GM18508 (cell line): Measurements from ENCODE around the gene SSPN.

ENCODE experiments used
- ATAC-seq: cut with Tn5 transposase; IDR thresholded peaks from one replicate; pipeline ENCODE4 v1.9.1; 2021; ENCODE audit warnings: moderate number of reproducible peaks; ENCODE audit not compliant: insufficient read depth, unreplicated experiment

The SSPN gene

GRCh38 chr12:26185532-26186320 is 9.6 kb upstream of the SSPN start:
- ATAC-seq: no peak

- ATAC-seq: no peak
These were observed 8.2 kb upstream of the SSPN start for GRCh38 chr12:26187014-26187798.

DNA sequence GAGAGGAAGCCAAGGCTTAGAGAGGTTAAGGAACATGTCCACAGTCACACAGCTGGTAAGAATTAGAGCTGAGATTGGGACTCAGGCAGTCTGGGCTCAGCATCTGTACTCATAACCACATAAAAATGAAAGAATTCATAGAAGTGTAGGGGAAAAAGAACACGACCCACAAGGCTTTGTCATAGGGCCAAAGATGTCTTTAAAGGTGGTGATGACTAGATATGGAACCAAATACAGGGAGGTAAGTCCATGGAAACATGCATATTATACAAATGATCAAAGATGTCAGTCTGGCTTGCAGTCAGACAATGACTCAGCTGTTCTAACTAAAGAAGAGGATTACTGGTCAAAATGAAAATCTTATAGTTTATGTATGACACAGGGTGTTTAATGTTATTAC is 7.2 kb upstream of the SSPN start:
- ATAC-seq: no peak

- ATAC-seq: no peak
These were observed 6.7 kb upstream of the SSPN start for GRCh38 chr12:26188641-26189040.

- ATAC-seq: no peak
These were observed 3.2 kb upstream of the SSPN start for GRCh38 chr12:26192142-26192541.

- ATAC-seq: no peak
These were observed 1.8 kb upstream of the SSPN start for GRCh38 chr12:26193539-26193938.

DNA sequence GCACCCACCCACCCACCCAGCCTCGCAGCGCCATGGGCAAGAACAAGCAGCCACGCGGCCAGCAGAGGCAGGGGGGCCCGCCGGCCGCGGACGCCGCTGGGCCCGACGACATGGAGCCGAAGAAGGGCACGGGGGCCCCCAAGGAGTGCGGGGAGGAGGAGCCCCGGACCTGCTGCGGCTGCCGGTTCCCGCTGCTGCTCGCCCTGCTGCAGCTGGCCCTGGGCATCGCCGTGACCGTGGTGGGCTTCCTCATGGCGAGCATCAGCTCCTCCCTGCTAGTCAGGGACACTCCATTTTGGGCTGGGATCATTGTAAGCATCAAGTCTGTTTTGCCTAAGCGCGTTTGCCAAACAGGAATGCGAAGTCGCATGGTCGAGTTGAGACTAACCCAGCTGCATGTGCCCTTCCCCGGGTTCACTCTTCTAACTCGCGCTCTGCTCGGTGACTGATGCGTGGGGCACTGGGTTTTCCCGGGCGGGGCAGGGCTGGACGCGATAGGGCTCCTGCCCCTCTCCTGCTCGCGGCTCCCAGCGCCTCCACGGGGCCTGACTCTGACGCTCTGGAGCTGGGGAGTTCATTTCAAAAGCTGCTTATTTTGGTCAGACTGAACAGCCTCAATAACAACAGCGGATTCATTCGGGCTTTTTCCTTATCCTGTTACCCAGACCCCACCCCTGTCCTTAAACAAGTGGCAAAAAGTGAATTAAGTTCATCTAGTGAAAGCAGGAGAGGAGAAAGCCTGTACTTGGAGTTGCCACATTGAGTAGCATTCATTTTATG is 458 bp downstream of the SSPN start:
- ATAC-seq: no peak

GRCh38 chr12:26196421-26196716 is 996 bp downstream of the SSPN start:
- no peak for ATAC-seq

DNA sequence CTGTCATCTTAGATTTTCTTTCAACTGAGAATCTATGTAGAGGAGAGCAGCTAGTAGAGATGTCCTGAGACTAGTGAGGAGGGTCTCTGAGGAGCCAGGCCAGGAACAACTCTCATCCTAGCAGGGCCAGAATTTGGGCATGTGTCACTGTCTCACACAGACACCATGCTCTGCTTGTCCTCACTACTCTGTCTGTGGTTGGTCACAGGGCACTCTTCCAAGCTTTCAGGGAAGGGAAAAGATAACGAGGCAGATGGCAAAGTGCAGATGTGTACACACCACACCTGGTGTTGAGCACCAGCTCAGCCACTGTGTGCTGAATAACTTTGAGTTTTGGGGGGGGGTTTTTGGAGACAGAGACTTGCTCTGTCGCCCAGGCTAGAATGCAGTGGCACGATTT is 2.5 kb downstream of the SSPN start:
- no peak for ATAC-seq

- ATAC-seq: no peak
These were observed 3.4 kb downstream of the SSPN start for GRCh38 chr12:26198742-26199141.

DNA sequence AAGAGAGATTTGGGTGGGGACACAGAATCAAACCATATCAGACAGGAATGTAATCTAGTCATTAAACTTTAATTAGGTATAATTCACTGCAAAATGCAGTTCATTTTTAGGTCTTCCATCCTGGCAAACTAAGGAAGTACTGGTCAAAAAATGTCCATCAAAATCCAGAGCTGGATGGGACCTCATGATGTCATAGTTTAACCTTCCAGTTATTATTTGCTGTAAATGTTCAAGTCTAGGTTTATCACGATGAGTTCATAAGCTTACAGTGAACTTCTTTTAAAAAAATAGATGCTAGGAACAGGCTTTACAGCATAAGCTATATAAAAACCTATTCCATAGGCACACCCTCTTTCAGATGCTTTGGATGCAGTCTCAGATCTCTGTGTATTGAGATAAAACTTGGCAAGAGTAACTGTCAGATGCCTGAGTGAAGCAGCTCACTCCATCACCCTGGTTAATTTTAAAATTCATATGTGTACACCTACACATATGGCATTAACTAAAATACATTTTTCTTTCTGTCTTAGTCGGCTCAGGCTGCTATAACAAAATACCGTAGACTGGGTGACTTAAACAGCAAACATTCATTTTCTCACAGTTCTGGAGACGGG is 7.9 kb downstream of the SSPN start:
- no peak for ATAC-seq

DNA sequence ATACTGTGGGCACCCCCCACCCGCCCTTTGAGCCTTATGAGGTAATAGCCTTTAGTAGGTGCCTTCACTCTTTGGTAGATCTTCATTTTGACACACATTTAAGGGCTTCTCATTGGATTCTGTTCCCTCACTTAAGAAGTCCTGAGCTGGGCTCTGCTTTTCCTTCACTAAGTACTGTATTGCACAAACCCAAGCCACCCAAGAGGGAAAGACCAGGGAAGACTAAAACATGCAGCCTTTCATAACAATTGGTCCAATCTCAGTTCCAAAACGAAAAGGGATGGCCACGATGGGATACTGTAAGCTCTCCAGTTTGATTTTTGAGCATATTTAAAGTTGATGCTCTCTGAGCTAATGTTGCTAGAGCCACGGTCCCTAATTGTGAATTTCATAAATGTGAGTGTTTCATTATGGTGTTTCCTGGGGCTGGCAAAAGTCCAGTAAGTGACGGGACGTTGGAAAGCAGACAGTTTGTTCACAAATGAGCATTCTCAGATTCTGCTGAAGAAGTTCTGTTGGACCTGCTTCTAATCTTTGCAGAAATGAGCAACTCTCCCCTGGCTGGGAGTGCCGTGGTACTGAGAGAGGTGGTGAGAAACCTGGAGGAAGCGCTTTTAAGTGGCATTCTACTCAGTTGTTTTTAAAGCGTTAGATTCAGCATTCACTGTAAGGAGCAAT is 9.4 kb downstream of the SSPN start:
- no peak for ATAC-seq

- ATAC-seq: no peak
These were observed 9.9 kb downstream of the SSPN start for GRCh38 chr12:26205298-26205697.

- ATAC-seq: no peak
These were observed 10.6 kb downstream of the SSPN start for GRCh38 chr12:26205941-26206340.

DNA sequence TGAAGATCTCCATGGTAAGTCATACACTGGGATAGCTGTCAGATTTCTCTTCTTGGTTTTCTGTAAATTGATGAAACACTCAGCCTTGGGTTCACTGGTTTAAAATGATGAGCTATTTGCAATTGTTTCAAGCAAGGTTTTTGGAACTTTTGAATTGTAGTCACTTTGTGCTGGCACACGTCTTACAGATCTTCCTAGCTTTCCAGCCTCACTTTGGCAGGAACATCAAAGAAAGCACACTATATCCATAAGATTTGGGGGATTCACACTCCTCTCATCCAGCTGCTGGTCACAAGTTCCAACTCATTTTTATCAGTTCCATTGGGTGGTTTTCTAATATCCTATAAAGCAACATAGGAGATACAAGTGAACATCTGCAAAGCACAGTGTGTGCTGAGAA is 16.0 kb downstream of the SSPN start:
- ATAC-seq: no peak

DNA sequence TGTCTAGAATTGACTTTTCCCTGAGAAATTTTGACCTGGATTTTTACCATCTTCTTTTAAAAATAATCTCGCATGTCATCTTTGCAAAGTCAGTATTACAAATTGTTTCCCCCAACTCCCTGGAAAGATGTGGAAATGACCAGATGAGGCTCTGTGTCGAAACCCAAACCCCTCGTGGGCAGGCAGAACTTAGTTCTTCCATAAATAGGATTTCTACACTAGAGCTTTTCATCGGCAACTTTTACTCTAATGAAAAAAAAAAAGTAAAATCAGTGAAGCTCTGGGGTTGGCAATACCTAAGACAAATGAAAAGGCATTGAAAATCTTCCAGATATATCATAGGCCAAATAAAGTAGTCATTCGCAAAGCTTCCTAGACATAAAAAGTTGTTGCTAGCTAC is 17.0 kb downstream of the SSPN start:
- no peak for ATAC-seq

- ATAC-seq: no peak
These were observed 17.6 kb downstream of the SSPN start for GRCh38 chr12:26212988-26213387.

DNA sequence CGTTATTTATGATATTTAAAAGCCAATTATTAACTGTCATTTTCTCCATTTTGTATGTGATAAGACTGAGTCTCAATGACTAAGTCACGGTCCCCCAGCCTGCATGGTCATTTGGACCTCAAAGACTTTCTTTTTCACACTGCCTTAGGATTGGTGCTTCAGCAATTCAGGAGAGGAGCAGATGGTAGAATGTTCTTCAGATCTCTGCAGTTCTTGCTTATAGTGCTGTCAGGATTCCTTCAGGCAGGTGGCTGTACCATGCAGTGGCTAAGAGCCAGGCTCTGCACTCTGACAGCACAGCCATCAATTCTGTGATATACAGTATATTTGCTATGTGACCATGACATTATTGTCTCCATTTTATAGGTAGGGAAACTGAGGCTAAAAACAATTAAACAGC is 18.7 kb downstream of the SSPN start:
- no peak for ATAC-seq

- ATAC-seq: no peak
These were observed 24.4 kb downstream of the SSPN start for GRCh38 chr12:26219736-26220135.

- ATAC-seq: no peak
These were observed 29.3 kb downstream of the SSPN start for GRCh38 chr12:26224657-26225056.
